Measurements from ENCODE around the gene GPC3.
"Not testable (repeated sequence)": the region's sequence is repeated elsewhere in the genome, so short reads cannot be mapped to it uniquely, and the experiment has no call there.

GPC3 gene

DNA sequence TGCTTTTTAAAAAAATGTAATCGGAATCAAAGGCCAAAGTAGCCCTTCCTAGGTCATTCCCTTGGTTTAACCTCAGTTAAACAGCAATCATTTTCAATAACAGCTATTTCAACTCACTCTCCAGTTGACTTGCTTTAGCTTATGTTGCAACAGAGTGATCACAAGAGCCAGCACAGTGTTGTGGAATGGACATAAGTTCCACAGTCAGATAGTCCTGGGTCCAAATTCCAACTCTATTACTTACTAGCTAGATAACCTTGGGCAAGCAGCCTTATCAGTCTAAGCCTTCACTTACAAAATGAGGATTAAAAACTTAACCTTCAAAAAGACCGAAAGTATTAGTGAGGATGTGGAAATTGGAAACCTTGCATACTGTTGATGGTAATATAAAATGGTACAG, 9.2 kb upstream of the GPC3 start:
- no peak for DNase-seq

GRCh38 chrX:133992882-133993281, 7.5 kb upstream of the GPC3 start:
- DNase-seq, result no peak

- DNase-seq, result no peak
These were observed 6.4 kb upstream of the GPC3 start for GRCh38 chrX:133991814-133992213.

DNA sequence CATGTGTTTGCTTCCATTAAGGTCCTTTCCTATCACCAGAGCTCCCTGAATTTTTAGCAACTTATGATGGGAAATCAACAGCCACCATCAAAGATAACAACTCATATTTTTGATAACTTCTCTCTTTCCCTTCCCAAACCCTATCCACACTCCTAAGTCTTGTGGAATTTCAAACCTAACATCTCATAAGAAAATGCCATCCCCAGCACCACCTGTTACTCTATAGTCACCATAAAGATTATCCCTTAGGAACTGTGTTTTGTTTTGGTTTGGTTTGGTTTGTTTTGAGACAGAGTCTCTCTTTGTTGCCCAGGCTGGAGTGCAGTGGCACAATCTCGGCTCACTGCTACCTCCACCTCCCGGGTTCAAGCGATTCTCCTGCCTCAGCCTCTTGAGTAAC, 5.7 kb upstream of the GPC3 start:
- DNase-seq, result not testable (repeated sequence)

DNA sequence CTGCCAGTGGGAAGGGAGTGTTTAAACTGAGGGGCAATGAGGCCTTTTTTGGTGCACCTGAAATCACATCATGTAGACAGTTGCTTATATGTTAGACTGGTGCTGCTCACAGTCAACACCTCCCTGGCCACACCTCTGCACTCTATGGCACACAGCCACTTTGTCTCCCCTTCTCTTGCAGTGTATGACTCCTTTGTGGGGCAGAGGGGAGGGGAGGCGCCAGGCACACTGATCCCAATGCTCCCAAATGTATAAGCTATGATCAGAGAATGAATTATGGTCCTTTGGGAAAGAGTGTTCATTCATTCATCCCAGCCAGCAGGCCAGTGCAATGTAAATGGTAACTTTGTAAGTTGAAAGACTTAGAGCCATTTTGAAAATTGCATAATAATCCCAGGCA, 4.6 kb upstream of the GPC3 start:
- DNase-seq, result no peak

DNA sequence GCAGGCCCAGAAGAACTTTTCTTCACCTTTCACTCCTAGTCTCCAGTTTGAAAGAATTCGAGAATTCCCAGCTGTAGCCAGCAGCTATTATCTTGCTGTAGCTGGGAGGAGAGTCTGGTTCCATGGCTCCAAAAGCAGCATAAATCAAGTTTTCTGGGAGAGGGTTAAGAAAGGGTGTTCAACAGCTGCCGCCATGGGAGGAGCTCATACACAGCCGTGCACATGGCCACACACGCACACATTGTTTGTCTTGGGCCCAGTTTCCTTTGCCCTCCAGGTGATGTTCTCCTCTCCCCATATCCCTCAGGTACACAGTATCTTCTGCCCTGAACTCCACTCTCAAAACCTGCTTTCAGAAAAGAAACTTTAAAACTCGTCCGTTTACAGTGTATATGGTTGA, 4.1 kb upstream of the GPC3 start:
- DNase-seq, result no peak

DNA sequence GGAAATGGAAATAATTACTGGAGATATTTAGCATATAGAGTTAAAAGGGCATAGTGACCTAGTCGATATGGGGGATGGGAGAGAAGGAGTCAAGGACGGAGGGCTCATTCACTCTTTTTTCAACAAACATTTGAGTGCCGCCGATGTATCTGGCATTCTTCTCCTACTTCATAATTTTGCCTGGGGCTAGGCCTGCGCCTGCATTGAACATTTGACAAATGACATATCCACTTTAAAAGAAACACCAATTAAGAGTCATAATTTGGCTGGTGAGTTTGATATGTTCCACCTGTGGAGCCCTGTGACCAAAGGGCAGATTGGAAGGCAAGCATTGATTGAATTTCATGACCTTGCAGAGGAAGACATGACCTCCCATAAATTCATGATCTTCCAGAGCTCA, 2.6 kb upstream of the GPC3 start:
- no peak for DNase-seq

DNA sequence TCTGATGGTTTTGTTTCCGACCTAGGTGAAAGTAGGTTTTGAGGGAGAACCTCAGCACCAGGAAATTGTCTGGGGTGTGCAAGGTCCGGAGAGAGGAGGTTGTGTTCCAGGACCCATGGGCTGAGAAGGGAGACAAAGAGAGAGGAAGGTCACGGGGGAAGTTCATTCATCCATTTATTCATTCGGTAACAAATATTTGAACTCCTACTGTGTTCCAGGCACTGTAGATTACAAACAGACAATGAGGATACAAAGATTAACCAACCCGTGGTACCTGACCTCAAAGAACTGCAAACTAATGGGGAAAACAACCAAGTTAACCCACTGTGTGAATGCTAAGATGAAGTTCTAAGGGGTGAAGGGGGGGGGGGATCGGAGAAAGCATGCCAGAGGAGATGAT, 1.8 kb upstream of the GPC3 start:
- no peak for DNase-seq

- DNase-seq, result no peak
These were observed 731 bp upstream of the GPC3 start for GRCh38 chrX:133985967-133986683.

GRCh38 chrX:133984857-133985163, 584 bp downstream of the GPC3 start:
- DNase-seq, result no peak

DNA sequence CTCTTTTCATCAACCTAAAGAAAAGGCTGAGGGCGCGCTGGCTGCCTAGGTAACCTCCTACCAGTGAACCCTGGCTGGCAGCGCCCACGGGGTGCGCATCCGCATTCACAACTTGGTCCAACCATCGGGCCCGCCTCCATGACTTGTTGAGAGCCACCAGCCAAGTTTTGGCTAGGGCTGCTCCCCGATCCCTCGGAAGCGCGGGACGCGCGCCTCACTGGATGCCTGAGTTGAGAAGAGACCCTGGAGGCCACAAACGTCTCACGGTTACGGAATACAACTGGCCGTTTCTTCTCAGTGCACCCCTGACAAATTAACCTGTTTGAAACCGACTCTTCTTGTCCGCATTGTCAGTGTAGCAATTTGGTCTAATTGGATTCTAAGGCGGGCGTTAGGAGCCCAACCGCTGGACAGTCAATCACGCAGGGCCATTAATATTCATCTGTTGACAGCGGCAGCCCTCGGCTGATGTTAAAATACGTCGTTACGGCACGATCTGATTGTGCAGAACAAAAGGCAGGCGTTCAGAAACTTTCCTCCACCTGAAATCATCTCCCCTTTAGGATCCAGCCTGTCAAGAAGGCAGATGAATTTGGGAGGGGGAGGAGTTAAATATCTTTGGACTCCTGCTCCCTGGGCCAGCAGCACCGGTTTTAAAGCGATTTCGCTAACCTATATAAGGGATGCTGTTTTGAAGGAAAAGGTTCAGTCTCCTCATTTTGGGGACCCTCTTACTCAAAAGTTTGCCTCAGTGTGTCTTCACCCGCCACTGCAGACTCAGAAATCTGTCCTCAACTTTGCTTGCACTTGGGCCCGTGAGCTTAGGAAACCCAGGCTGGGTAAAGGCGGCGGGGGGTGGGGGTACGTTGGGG, 1.2 kb downstream of the GPC3 start:
- no peak for DNase-seq

GRCh38 chrX:133983256-133983973, 2.0 kb downstream of the GPC3 start:
- no peak for DNase-seq

- DNase-seq, result no peak
These were observed 3.5 kb downstream of the GPC3 start for GRCh38 chrX:133981924-133982323.

- DNase-seq, result no peak
These were observed 4.4 kb downstream of the GPC3 start for GRCh38 chrX:133980832-133981588.

- no peak for DNase-seq
These were observed 5.0 kb downstream of the GPC3 start for GRCh38 chrX:133980406-133980805.

DNA sequence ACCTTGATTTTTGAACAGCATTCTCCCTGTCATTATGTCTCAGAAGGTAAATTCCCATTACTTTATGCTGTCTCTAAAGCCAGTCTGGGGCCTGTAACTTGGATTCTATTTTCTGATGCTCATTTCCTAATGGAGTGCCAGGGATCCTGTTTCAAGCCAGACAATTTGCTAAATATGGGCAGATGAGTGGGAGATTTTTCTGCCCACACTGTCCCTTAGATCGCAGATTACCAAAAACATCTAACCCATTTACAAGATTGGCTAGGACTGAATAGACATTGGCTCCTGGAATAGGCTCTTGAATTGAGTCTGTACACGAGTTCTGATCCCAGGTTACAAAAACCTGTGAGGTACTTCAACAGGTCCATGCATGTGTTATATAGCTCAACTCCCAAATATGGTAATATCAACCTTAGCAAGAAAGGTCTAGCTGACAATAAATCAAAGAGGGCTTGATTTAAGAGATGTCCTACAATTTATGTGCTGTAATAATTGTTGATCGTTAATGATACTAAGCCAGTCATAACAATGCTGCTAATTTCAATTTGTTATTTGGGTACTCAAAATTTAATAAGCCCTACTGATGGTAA, 5.7 kb downstream of the GPC3 start:
- no peak for DNase-seq

DNA sequence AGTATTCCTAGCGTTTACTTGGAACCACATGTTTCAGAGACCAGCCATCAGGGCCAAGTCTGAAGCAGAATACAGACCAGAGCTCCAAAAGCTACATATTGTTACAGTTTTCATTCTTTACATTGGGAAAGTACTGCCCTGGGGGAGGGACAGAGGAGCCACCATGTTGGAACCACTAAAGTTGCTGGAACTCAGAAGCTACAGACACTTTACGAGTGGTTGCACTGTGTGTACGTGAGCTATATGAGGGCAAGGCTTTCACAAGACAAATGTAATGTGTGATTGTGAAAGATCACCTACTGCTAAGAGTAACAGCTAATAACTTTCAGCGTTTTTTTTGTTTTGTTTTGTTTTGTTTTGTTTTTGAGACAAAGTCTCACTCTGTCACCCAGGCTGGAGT, 11.7 kb downstream of the GPC3 start:
- DNase-seq, result no peak

DNA sequence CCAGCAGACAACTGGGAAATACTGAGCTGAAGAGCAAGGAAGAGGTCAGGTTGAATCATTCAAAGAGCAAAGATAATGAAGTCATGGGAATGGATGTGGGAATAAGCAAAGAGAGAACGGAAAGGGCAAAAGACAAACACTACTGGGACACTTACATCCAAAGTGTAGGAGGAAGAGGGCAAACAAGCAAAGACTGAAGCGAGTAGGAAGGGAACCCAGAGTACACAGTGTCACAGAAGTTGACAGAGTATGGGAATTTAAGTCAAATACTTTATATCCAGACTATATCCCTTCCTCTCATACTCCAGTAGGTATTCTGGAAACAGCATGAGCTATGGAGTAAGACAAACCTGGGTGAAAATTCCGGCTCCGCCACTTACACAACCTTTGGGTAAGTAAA, 12.5 kb downstream of the GPC3 start:
- DNase-seq, result no peak

DNA sequence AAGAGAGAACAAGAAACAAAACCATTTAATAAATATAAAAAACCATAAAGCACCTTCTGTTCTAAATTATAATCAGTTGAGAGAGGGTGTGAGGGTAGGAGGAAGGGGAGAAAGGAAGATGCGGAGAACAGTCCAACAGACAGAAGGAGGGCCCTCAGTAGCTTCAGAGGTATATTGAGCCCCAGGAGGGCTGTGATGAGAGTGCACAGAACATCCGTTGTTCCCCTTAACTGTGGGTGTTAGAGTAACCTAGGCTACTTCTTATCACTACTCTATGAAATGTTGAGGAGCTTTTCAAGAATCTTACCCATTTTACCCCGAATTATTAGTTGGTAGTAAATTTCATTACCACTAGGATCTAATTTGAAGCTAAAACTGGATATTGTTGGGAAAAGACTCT, 13.8 kb downstream of the GPC3 start:
- DNase-seq, result no peak

DNA sequence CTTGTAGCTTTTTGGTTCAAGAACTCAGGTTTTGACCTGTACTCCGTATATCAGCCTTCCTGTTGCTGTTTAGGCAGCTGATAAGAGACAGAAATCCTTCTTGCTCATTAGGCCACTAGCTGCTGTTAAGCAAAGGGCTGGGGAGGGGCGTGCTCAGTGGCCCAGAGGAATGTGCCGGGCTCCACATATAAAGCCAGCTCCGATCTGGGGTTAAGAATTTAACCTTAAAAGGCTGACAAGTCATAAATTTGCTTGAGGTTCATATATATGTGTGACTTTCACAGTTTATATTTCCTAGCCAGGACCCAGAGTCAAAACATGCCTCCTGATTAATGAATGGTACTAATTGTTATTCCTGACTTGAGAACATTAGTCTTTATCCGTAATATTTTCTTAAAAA, 15.3 kb downstream of the GPC3 start:
- no peak for DNase-seq

- DNase-seq, result no peak
These were observed 16.2 kb downstream of the GPC3 start for GRCh38 chrX:133969191-133969590.

DNA sequence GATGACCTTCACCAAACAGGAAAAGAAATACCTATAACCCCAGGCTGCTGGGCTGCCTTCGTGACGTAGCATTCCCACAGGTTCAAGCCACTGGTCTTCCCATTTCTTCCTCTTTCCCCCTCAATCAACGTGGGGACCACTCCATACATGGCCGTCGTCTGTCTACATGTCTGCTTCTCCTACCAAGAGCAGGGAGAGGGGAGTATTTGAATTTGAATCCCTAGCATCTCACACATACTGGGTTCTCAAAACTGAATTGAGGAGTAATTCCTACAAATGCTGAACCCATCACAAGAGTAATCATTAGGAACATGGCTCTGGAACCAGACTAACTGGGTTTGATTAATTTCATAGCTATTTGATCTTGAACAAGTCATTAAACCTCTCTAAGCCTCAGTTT, 17.3 kb downstream of the GPC3 start:
- no peak for DNase-seq

- DNase-seq, result no peak
These were observed 19.2 kb downstream of the GPC3 start for GRCh38 chrX:133966199-133966598.
